GM18907 (cell line): ENCODE measurements around the gene ADAMTS12.

Source experiments
- ATAC-seq: cut with Tn5 transposase; IDR thresholded peaks from one replicate; pipeline ENCODE4 v1.9.1; 2021; ENCODE audit warnings: mild to moderate bottlenecking, moderate library complexity; ENCODE audit not compliant: unreplicated experiment

Gene ADAMTS12, protein sequence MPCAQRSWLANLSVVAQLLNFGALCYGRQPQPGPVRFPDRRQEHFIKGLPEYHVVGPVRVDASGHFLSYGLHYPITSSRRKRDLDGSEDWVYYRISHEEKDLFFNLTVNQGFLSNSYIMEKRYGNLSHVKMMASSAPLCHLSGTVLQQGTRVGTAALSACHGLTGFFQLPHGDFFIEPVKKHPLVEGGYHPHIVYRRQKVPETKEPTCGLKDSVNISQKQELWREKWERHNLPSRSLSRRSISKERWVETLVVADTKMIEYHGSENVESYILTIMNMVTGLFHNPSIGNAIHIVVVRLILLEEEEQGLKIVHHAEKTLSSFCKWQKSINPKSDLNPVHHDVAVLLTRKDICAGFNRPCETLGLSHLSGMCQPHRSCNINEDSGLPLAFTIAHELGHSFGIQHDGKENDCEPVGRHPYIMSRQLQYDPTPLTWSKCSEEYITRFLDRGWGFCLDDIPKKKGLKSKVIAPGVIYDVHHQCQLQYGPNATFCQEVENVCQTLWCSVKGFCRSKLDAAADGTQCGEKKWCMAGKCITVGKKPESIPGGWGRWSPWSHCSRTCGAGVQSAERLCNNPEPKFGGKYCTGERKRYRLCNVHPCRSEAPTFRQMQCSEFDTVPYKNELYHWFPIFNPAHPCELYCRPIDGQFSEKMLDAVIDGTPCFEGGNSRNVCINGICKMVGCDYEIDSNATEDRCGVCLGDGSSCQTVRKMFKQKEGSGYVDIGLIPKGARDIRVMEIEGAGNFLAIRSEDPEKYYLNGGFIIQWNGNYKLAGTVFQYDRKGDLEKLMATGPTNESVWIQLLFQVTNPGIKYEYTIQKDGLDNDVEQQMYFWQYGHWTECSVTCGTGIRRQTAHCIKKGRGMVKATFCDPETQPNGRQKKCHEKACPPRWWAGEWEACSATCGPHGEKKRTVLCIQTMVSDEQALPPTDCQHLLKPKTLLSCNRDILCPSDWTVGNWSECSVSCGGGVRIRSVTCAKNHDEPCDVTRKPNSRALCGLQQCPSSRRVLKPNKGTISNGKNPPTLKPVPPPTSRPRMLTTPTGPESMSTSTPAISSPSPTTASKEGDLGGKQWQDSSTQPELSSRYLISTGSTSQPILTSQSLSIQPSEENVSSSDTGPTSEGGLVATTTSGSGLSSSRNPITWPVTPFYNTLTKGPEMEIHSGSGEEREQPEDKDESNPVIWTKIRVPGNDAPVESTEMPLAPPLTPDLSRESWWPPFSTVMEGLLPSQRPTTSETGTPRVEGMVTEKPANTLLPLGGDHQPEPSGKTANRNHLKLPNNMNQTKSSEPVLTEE (N-terminal part only)

DNA sequence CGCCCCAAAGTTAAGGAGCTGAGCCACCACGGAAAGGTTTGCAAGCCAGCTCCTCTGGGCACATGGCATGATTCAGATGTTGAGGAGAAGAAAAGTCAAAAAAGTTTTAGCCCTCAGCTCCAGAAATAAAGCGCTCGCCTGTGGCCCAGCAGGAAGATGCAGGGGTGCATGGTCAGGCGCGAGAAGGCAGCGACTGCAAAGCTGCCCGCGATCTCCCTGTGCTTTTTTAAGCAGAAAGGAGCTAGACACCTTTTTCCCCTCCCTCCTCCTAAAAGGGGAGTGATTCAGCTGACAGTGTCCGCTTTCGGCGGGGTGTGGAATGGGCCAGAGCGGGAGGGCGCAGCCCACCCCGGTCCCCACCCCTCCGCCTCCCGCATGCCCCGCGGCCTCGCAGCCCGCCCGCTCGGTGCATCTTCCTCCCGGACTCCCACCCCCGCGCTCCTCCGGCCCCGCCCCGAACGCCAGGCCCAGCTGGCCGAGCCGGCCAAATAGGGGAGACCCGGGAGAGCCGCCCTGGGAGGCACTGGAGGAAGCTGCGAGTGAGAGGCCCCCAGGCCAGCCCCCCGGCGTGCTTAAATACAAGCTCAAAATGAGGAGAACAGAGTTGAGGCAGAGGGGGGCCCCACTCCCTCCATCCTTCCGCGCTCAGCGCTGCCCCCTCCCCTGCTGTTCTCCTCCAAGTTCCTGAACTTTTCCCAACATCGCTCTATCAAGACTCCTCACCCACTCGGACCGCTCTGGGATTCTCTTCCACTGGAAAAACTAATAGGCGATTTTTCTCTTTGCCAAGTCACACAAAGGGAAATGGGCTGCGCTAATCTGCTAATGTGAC lies at the start of gene ADAMTS12:
ADAMTS12 (minus strand) TSS at position 203 of the 832 bp plus-strand sequence; CDS start at position 69, 134 bp downstream.
- no peak for ATAC-seq

DNA sequence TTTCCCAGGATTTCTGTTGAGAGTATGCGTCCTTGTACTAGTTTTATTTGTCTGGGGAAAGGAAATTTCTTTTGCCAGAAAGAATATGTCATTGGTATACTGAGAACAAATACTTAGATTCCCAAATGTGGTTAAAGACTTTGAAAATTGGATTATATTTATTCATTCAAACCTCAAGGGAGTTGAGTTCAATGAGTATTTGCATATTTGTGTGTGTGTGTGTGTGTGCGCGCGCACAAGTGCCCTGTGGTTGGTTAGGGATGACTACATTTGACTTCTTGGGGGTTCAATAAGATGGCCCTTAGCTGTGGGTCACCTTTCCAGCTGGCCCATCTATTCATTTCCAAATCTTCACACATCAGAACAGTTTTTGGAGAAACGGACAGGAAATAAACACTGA lies 49.3 kb upstream of the ADAMTS12 start:
- no peak for ATAC-seq

DNA sequence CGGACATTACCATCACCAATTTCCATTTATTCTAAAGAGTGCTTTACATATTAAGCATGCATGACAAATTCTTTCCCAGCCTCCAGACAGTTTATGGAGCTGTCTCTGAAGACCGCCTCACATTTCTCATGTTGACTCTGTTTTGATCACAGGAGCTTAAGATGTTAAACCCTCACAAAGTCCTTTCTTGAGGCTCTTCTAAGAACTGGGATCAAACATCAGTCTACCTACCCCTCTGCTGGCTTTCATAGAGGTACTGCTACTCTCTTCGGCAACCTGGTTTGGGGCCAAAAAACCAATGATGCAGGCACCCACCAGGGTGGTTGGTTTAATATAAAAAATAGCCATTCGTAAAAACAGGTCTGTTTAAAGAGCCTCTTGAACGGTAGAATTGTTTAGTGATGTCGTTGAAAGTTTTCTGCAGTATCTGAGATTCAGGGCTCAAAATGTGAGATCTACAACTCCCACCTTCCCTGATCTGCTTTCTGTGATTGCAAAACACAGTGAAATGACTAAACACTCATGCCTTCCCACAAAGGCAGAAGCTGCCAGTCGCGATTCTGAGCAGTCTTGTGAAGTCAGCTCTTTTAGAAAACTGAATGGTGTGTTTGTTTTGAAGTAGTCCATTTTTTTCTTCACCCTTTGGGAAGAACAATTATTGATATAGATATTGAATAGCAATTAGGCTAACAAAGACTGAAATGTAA lies 47.9 kb upstream of the ADAMTS12 start:
- no peak for ATAC-seq

DNA sequence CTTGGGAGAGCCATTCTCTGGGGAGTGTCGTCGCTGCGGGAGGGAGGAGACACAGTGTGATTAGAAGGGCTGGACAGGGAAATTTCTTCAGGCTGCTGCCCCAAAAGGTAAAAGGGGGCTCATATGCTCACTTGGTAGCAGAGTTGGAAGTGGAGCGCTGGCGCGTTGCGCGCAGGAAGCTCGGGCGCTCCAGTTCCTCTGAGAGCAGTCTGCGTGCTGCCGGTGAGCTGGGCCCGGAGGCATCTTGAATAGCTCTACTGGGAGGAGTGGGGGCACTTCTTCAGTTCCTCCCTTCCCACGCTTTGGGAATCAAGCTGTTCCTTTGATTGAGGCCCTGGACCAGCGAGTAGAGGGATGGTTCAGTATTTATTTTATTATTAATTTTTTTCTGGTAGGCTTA lies 47.1 kb upstream of the ADAMTS12 start:
- no peak for ATAC-seq

DNA sequence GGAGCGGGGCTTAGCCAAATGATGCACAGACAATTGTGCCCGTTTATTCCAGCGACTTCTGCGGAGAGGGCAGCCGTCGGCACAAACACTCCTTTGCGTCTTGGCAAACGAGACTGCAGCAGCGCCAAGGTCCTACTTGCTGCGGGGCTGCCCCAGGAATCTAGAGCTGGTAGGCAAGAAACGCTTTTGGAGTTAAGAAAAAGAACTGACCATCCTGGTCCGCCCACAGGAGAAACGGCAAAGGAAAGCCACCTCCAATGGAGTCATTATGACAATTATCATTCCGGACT lies 46.7 kb upstream of the ADAMTS12 start:
- no peak for ATAC-seq

DNA sequence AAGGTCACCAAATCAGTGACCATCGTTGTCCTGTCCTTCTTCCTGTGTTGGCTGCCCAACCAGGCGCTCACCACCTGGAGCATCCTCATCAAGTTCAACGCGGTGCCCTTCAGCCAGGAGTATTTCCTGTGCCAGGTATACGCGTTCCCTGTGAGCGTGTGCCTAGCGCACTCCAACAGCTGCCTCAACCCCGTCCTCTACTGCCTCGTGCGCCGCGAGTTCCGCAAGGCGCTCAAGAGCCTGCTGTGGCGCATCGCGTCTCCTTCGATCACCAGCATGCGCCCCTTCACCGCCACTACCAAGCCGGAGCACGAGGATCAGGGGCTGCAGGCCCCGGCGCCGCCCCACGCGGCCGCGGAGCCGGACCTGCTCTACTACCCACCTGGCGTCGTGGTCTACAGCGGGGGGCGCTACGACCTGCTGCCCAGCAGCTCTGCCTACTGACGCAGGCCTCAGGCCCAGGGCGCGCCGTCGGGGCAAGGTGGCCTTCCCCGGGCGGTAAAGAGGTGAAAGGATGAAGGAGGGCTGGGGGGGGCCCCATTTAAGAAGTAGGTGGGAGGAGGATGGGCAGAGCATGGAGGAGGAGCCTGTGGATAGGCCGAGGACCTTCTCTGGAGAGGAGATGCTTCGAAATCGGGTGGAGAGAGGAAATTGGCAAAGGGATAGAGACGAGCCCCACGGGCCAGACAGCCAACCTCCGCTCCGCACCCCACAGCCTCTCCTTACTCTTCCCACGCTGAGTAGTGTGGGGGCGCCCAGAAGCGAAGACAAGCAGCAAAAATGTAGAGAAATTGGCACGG lies 46.1 kb upstream of the ADAMTS12 start:
- ATAC-seq = no peak

DNA sequence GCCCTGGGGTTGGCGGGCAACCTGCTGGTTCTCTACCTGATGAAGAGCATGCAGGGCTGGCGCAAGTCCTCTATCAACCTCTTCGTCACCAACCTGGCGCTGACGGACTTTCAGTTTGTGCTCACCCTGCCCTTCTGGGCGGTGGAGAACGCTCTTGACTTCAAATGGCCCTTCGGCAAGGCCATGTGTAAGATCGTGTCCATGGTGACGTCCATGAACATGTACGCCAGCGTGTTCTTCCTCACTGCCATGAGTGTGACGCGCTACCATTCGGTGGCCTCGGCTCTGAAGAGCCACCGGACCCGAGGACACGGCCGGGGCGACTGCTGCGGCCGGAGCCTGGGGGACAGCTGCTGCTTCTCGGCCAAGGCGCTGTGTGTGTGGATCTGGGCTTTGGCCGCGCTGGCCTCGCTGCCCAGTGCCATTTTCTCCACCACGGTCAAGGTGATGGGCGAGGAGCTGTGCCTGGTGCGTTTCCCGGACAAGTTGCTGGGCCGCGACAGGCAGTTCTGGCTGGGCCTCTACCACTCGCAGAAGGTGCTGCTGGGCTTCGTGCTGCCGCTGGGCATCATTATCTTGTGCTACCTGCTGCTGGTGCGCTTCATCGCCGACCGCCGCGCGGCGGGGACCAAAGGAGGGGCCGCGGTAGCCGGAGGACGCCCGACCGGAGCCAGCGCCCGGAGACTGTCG lies 45.4 kb upstream of the ADAMTS12 start:
- no peak for ATAC-seq

DNA sequence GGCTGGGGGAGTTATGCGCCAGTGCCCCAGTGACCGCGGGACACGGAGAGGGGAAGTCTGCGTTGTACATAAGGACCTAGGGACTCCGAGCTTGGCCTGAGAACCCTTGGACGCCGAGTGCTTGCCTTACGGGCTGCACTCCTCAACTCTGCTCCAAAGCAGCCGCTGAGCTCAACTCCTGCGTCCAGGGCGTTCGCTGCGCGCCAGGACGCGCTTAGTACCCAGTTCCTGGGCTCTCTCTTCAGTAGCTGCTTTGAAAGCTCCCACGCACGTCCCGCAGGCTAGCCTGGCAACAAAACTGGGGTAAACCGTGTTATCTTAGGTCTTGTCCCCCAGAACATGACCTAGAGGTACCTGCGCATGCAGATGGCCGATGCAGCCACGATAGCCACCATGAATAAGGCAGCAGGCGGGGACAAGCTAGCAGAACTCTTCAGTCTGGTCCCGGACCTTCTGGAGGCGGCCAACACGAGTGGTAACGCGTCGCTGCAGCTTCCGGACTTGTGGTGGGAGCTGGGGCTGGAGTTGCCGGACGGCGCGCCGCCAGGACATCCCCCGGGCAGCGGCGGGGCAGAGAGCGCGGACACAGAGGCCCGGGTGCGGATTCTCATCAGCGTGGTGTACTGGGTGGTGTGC lies 44.7 kb upstream of the ADAMTS12 start, which contains the start of gene RXFP3:
RXFP3 (plus strand) TSS at position 6 of the 636 bp plus-strand sequence; CDS start at position 361, 355 bp downstream.
- ATAC-seq = no peak

DNA sequence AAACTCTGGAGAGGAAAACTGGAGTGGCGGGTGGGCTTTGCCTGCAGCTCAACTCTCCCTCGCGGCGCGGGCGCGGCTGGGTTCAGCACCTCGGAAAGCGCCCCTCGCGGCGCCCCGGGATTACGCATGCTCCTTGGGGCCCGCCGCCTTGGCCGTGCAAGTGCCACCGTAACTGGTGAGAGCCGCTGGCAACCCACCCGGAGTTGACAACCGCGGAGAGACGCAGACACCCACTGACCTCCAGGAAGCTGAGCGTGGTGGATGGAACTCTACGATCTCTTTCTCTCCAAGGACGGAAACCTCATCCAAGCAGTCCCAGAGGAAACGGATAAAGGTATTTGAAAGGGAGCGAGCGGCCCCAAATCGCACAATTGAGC lies 44.2 kb upstream of the ADAMTS12 start:
- peak; percentile 50 for ATAC-seq

DNA sequence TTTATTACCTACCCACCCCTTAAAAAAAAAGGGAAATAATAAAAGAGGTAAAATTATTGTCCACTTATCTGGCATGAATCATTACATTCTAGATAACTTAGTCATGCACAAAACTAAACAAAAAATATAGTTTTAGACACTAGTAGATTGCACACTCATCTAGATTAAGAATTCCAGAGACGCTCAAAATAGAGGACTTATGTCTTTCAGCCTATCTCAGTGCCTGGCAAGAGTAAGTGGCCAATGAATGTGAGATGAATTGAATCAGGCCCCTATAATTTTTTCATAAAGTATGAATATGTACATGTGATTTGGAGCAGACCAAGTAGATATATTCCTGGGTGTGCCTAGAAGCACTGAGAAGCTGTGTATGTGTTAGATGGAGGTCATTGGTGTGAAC lies 42.4 kb upstream of the ADAMTS12 start:
- ATAC-seq = peak; percentile 26

DNA sequence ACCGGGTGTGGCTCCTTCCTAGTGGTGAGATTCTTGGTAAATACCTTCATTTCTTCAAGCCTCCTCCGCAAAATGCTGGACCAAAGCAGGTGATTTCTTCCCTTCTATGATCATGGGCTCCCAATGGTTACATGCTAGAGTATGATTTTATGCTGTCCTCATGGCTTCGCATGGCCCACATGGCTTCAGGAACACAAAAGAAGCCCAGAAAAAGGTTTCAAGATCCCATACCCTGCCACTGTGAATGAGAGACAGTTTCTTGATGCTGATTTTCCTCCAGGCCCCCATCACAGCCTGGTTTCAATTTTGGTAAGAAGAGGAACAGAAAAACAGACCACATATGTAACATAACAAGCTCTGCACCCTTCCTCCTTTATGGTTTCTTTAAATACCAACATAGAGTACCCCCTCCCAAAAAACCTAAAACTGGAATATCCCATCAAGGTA lies 42.0 kb upstream of the ADAMTS12 start:
- ATAC-seq = peak; percentile 88

DNA sequence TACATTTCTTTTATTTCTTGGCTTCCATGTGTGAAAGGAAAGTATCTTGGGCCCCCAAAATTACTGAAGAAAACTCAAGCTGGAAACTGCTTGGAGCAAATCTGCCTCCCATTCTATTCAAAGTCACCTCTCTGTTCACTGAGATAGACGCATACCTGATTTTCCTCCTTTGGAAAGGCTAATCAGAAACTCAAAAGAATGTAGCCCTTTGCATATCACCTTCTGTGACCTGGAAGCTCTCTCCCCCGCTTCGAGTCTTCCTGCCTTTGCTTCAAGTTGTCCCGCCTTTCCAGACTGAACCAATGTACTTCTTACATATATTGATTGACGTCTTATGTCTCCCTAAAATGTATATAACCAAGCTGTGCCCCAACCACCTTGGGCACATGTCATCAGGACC lies 39.3 kb upstream of the ADAMTS12 start:
- ATAC-seq = no peak

DNA sequence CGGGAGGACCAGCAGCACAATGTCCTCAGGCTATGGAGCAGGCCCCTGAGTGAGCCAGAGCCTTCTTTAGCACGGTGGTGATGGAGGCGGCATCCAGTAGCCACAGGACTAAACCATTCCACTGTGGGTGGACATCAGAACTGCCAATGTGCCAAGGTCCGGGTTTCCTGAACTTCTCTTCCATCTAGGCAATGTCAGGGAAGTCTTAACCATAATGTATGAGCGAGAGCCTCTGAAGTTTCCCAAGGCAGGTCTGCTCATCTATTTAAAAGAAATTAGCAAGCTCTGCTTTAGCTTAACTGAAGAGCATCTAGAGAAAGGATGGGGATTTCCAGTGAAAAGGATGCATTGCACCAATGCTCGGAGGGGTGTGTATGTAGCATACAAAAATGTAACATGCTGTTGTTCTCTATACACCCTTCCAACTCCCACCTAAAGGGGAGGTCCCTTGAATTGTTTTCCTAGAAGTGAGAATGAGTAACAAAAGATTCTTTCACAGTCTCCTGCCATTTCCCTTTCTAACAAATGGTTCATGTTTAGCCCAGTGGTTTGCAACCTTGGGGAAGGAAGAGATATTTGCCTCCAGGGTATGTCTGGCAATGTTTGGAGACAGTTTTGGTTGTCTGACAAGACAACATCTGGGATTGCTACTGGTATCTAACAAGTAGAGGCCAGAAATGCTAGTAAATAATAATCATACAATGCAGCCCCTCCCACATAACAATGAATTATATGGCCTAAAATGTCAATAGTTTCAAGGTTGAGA lies 38.3 kb upstream of the ADAMTS12 start:
- no peak for ATAC-seq

DNA sequence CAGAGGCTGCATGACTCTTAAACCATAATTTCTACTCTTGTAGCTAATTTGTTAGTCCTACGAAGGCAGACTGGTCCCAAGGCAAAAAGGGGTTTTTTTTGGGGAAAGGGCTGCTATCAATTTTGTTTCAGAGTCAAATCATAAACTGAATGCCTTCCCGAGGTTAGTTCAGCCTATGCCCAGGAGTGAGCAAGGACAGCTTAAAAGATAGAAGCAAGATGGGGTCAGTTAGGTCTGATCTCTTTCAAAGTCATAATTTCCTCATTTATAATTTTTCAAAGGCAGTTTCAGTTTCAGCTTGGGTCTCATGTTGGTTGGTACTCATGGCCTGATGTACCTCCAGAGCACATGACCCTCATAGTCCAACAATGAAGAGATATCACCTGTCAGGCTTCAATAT lies 36.5 kb upstream of the ADAMTS12 start:
- ATAC-seq = no peak

DNA sequence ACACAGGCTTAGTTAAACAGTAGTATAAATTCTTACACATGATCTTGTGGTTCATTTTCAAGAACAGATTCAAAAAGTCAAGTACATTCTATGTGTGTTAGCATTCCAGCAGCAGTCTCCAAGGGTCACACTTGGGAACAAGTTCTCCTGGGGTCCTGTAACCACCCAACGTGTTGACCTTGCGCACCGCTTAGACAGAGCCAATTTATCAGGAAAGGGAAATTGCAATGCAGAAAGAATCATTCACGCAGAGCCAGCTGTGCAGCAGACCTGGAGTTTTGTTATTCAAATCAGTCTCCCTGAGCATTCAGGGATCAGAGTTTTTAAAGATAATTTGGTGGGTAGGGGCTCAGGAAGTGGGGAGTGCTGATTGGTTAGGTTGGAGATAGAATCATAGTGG lies 35.9 kb upstream of the ADAMTS12 start:
- ATAC-seq = no peak

DNA sequence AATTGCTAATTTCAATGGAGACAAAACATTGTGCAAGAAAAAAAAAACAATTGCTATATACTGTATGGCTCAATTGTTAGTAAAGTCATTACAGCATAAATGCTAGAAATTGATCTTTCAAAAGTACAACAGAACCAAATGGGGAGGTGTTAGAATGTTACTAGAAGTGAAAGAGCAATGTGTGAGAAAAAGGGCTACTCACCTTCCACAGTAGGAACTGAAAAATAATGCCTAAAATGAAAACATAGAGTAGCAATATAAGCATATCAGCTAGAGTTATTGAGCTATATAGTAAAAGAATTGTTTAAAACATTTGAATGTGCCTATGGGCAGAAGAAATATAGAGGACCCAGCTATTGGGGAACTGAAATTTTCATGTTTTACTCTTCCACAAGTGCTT lies 33.5 kb upstream of the ADAMTS12 start:
- no peak for ATAC-seq

DNA sequence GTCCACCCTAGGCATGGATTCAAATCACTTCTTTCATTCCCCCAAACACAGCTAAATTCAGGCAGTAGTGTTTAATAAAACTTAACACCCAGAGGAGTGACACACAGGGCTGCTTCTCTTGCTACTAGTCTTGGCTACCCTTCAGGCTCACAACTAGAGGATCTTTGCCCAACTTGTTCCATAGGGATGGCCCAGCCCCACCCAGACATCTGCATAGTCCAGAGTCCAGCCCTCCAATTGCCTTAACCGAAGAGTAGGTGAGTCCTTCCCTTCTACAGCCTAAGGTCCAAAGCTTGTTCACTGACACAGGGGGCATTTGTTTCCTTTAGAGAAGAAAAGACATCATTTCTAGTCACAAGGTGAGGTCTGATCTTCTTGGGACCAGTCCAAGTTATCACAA lies 29.2 kb upstream of the ADAMTS12 start:
- no peak for ATAC-seq
